Measurements from ENCODE around the gene LIG1. TPM values are rescaled to one million over a fixed set of nuclear protein-coding genes. Genes with fewer than 3 reads are reported as not detected.

LIG1 gene
- total RNA-seq, result 10 to 100 TPM; 16.0 to 42.7 (median 29.6) TPM
- long read RNA-seq, donor 1, partial matches to known transcripts, result 2 of 8 reads
- long read RNA-seq, donor 1, other reads (novel, unspliced or antisense), result 3 of 8 reads
- long read RNA-seq, donor 2, transcript LIG1-201 (28 exons, 3,384 nt), result major isoform, 6 of 13 reads
- long read RNA-seq, donor 2, partial matches to known transcripts, result 5 of 13 reads
- long read RNA-seq, donor 2, other reads (novel, unspliced or antisense), result 2 of 13 reads

GRCh38 chr19:48169939-48170803, at the start of gene LIG1, which contains the start of gene ZSWIM9:
Gene LIG1 (minus strand): TSS chr19:48170344. CDS start chr19:48165566, 4,778 bp downstream.
Gene ZSWIM9 (plus strand): TSS chr19:48170680. CDS start chr19:48171803, 1,123 bp downstream.
- DNase-seq, result peak; percentile 92 to 95 (median 95)
- peak; percentile 94 for ATAC-seq
- peaks cover 12% of the 10 kb centered on the region for H3K4me1 ChIP-seq (ENCODE audit: low read depth)
- intact Hi-C loops (cut with DNase I, micrococcal nuclease), result no loop called here
- H3K36me3 ChIP-seq (ENCODE audit: low read depth), result no peaks in the 10 kb centered on the region
- TF ChIP-seq CTCF (IDR thresholded peaks at IDR 0.05), result peak; percentile 17
- no peaks in the 10 kb centered on the region for H3K9me3 ChIP-seq
- peak within 1 kb of the TSS; percentile 57 for H3K4me3 ChIP-seq

- TF ChIP-seq CTCF (IDR thresholded peaks at IDR 0.05), result no peak
- ATAC-seq (no peak), DNase-seq (no peak)
- Histone ChIP-seq H3K4me3 (no peak overlapping the region), H3K4me1 (ENCODE audit: low read depth) (no peaks in the 10 kb centered on the region), H3K9me3 (no peaks in the 10 kb centered on the region), H3K36me3 (ENCODE audit: low read depth) (no peaks in the 10 kb centered on the region)
- intact Hi-C loops (cut with DNase I, micrococcal nuclease), result no loop called here
These were observed 48.9 kb upstream of the LIG1 start for GRCh38 chr19:48218997-48219396.

DNA sequence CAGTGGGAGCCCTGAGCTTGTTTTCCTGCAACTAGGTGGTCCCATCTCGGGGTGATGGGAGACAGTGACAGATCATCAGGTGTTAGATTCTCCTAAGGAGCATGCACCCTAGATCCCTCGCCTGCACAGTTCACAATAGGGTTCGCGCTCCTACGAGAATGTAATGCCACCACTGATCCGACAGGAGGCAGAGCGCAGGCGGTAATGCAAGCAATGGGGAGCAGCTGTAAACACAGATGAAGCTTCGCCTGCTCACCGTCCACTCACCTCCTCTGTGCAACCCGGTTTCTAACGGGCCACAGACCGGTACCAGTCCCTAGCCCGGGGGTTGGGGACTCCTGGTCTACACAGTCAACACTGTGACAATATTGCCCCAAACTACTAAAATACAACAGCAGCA, 46.8 kb upstream of the LIG1 start:
- H3K9me3 ChIP-seq, result no peaks in the 10 kb centered on the region
- no peaks in the 10 kb centered on the region for H3K4me1 ChIP-seq (ENCODE audit: low read depth)
- intact Hi-C loops (cut with DNase I, micrococcal nuclease), result no loop called here
- no peaks in the 10 kb centered on the region for H3K36me3 ChIP-seq (ENCODE audit: low read depth)
- no peak overlapping the region for H3K4me3 ChIP-seq
- no peak for TF ChIP-seq CTCF (IDR thresholded peaks at IDR 0.05)
- no peak for ATAC-seq
- DNase-seq, result no peak

GRCh38 chr19:48213959-48214358, 43.8 kb upstream of the LIG1 start:
- ATAC-seq, result no peak
- Histone ChIP-seq H3K9me3 (no peaks in the 10 kb centered on the region), H3K4me1 (ENCODE audit: low read depth) (no peaks in the 10 kb centered on the region), H3K4me3 (no peak overlapping the region), H3K36me3 (ENCODE audit: low read depth) (no peaks in the 10 kb centered on the region)
- intact Hi-C loops (cut with DNase I, micrococcal nuclease), result no loop called here
- no peak for DNase-seq
- TF ChIP-seq CTCF (IDR thresholded peaks at IDR 0.05), result no peak

DNA sequence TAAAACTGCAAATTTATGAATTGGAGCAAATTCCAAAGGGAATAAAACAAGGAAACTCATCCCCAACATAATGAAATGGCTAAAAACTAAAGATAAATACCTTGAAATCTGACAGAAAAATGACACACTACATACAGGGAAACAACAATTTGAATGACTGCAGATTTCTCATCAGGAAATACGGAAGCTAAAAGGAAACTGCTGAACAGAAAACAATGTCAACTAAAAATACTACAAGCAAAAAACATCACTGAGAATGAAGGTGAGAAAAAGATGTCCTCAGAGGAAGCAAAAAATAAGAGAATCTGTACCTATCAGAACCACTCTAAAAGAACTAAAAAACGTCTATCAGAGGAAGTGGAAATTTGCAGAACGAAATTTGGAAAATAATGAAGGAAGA, 39.9 kb upstream of the LIG1 start:
- intact Hi-C loops (cut with DNase I, micrococcal nuclease), result no loop called here
- Histone ChIP-seq H3K36me3 (ENCODE audit: low read depth) (no peaks in the 10 kb centered on the region), H3K4me1 (ENCODE audit: low read depth) (no peaks in the 10 kb centered on the region), H3K9me3 (no peaks in the 10 kb centered on the region), H3K4me3 (no peak overlapping the region)
- TF ChIP-seq CTCF (IDR thresholded peaks at IDR 0.05), result no peak
- DNase-seq (no peak), ATAC-seq (no peak)

Data from mucosa of descending colon (tissue), 3 donors.